Medulla oblongata (tissue), 1 donor: ENCODE measurements around the gene ATP6V0D1.
A peak's percentile ranks its signal among the peaks of the same experiment; 100 is the strongest.

Experiments
- DNase-seq: peaks from one replicate; pipeline ENCODE4 v3.0.0-alpha.2; 2015; ENCODE audit errors: extremely low spot score

Gene ATP6V0D1

DNA sequence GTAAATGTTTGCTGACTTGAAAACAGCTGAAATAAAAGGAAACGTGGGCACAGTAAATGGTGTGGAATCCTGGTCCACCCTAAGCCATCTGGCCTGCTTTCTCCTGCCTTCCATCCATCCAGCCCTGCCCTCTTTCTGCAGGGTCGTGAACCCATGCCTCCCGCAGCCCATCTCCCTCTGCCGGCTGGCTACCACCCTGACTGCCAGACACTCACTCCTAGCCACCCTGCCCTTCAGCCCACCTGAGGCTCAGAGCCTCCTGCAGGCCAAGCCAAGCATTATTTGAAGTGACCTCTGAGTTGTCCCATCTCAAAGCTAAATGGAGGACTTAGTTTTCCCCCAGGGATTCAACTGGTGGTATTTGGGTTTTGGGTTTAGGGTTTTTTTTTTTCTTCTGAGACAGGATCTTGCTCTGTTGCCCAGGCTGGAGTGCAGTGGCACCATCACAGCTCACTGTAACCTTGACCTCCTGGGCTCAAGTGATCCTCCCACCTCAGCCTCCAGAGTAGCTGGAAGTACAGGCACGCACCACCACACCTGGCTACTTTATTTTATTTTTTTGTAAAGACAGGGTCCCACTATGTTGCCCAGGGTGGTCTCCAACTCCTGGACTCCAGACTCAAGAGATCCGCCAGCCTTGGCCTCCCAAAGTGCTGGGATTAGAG lies 73.0 kb downstream of the ATP6V0D1 start:
- DNase-seq: no peak

DNA sequence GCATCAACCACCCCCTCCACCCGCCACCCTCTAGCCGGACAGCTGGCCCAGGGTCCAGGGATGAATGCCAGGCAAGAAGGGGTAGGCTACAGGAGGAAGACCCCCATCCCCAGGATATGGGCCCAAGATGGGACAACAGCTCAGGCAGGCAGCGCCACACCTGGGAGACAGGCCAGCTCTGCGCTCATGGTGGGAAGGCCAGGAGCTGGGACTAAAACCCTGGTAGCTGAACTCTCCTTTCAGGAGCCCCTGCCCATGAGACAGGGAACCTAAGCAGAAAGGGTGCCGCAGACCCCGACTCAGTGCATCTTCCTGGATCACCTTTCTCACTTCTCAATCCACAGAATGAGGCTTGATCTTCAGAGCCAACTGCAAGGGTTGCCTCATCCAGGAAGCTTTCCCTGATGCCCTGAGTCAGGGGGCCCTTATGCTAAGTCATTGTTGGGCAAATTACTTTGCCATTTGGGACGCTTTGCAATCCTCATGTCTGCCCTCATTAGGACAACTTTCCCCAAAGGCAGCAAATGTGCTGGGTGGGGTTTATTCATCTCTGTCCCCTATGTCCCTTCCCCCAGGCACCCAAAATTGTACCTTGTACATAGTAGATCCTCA lies 73.7 kb downstream of the ATP6V0D1 start:
- no peak for DNase-seq

DNA sequence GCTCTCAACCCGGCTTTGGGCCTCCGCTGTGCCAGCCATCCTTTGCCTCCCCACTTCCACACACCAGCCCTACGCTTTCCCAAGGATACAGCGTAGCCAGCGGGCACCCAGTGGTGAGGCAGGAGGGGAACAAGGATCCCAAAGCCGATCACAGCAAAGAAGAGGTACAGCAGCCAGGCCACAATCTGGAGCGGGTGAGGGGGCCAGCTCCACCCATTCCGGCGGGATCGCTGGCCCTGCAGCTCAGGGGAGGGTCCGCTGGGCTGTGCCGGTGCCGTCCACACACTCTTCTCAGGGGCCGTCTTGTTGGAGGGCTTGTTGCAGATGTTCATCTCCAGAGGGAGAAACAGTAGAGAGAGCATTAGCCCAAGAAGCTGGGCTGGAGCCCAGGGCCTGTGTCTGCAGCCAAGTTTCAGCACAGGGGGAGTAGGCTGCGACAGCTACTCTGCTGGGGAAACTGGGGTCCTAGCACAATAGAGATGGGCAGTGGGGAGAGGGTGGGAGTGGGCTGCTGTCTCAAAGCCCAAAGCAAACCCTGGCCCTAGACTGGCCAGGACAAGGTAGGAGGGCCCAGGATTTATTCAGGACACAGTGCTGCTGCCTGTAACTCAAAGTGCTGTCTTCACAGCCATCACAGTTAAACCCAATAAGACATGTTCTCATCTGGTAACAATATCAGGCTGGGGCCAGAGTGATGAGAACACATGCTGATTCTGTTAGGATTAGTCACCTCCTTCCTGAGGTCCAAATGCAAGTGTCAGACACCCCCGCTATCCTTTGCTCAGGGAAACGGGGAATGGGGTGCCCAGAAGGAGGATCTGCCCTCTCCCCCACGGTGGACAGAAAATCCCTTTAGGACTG lies 74.6 kb downstream of the ATP6V0D1 start:
- no peak for DNase-seq

DNA sequence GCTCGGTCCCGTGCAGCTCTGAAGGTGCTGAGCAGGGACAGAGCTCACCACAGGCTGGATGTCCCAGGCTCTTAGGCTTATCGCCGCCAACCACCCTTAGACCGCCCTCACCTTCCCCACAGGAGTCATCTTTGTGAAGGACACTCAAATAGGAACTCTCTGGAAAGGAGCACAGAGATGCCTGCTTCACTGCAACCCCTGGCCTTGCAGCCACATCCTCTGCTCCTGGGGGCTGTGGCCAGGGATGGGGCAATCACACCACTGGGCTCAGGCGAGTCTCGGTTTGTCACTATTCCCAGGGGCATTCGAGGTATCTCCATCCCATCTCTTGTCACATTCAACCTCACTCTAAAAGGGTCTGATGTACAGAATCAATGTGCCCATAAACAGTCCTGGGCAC lies 75.6 kb downstream of the ATP6V0D1 start:
- no peak for DNase-seq

DNA sequence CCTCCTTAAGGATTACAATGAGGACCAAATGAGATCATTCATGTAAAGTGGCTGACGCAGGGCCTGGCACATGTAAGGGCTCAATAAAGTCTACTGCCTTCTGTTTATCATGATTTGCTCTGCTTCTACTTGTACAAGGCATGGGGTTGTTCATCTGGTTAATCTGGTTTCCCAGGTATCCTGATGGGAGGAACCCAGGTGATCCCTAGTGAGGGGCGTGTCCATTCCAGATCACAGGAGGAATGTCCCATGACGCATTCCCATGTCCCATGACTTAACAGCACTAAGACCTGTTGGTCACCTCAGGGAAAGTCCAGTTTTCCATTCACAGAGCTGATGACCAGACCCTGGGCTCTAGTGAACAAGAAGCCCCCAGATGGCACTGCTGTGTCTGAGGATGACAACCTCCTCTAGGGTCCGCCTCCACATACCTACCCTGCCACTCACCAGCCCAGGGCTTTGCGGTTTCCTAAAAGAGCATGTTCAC lies 76.2 kb downstream of the ATP6V0D1 start:
- DNase-seq: no peak

DNA sequence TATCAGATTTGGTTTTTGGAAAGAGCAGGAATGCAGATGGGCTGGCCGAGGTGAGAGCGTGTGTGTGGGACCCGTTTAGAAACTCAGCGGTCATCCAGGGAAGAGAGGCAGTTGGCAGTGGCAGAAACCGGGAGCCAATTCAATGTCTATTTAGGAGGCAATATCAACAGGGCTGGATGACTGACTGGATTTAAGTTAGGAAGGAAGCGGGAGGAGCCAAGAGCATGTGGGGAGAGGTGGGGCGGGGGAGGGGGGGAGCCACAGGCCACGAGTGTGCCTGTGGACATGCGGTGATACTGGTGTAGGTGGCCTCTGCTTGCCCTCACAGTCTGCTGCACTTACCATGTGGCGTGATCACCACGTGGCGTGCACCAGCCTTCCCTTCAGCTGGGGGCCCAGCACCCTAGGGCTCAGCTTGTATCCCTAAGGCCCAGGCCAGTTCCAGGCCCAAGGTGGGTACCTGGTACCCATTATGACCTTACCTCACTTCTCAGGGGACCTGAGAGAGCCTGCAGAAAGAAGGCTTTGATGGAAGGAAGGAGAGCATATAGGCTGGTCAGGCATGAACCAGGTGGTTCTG lies 76.9 kb downstream of the ATP6V0D1 start:
- DNase-seq: no peak

DNA sequence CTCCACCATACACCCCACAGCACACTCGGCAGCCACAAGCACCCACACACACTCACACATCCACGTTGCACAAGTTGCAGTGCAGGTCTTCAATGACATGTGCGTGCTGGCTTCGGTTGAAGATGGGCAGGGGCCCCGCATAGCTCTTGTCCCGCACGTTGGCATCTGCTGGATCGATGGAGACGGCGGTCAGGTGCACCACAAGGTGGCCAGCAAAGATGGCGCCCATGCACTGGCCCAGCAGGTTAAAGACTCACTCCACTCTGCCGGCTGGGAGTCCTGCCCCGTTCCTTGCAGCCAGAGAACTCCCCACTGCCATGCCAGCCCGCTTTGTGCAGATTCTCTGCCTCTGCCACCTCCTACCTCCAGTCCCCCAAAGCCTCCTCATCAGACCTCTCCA lies 80.1 kb downstream of the ATP6V0D1 start:
- no peak for DNase-seq

DNA sequence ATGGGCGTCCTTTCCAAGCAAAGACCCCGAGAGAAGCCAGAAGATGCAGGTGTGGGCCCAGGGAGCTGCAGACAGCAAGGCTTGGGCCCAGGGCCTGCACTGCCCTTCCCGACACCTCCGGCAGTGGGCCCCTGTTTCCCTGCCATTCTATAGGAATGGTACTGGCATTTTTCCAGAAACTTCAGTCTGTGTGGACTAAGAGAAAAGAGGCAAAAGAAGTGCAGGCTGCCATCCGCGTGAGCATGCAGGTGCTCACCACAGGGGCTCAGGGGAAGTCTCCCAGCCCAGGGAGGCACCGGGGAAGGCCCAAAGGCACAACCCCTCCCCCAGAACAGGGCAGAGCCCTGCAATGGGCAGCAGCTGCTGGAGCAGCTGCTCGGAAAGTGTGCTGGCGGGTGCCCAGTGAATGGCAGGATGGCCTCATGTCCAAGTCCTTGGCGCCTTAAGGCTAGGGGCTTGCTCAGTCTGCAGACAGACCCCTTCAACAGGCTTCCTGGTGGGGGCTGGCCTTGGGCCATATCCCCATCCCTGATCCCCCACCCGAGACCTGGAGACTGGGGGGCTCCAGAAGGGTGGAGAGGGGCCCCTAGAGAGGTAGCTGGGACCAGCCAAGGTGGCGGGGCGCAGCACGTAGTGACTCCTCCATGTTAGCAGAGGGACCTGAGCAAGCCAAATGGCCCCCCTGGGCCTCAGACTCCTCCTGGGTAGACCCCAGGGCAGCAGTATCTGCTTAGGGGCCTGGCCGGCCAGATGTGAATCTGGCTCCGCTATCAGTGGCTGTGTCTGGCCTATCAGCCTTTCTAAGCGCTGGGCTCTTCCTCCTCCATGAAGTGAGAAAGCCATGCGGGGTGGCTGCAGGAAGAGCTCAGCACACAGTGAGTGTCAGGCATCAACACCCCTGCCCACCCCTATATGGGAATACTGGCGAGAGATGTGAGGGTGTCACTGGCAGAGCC lies 80.9 kb downstream of the ATP6V0D1 start:
- DNase-seq: no peak

DNA sequence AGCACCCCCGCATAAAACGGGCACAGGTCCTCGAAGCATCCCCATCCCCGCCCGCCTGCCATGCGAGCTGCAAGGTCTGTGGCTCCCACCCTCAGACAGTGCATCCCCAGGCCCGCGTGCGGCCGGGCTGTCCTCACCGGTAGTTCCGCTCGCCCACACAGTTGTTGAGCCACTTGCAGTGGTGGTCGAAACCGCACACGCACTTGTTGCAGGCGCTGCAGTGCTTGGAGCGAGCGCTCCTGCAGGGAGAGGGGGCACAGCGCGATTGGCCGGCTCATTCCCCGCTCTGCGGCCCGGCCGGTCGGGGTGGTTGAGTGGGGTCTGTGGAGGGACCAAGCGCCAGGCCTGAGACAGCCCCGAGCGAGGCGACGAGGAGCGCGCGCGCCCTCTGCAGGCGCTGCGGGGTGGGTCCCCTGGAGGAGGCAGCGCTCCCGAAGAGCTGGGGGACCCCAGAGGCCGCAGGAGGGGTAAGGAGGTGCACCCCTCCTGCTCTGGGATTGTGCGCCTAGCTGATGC lies 81.7 kb downstream of the ATP6V0D1 start:
- DNase-seq: peak; percentile 52

DNA sequence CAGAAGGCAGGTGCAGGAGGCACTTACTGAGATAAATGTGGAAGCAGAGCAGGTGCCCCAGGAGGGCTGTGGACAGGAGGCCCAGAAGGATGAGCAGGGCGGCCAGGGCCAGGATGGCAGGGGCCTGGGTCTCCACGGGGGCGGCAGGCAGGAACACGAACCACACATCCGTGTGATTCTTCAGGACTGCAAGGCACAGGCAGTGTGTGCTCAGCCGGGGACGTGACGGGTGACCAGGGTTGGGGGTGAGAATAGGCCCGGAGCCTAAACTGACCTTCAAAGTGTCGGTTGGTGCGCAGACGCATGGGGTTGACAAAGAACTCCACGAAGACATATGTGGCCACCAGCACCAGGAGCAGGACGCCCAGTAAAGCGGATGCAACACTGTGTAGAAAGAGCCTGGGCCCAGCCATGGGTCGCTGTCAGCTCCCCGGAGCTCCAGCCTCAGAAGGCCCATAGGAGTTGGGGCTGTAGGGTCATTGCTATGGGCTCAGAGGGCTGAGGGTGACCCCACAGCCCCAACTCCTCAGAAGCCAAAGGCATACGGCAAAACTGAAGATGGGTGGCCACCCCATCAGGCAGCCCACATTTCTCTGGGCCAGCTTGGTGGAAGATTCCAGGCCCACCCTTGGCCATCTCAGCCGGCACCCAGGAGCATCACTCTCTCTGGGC lies 82.3 kb downstream of the ATP6V0D1 start:
- no peak for DNase-seq

DNA sequence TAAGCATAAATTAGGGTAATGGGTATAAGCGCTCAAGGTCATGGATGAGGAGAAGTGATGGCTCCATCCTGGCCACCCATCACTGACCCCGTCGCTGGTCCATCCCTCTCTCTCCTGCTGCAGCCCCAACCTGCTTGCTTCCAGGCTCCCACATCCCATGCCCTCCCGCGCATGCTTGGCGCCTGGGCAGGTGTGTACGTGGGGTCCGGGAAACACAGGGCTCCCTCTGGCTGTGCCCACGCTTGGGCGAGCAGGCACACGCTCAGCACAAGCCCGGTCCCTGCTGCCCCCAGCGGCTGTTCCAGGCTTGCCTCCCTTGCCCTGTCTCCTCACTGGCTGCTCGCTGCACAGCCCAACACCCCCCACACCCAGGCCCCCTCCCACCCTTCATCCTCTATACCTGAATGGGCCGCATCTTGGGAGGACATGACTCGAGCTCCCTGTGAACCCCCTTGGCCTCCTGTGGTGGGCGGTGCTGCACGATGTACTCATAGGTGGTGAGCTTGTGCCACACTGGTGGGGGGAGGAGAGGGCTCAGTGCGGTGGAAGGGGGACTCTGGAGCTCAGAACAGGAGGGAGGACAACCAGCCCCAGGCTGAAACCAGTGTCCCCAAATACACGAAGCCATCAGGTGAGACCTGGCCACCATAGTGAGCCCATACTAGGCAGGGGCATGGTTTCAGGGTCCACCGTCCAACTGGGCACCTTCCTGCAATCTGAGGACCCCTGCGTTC lies 83.0 kb downstream of the ATP6V0D1 start:
- DNase-seq: no peak

DNA sequence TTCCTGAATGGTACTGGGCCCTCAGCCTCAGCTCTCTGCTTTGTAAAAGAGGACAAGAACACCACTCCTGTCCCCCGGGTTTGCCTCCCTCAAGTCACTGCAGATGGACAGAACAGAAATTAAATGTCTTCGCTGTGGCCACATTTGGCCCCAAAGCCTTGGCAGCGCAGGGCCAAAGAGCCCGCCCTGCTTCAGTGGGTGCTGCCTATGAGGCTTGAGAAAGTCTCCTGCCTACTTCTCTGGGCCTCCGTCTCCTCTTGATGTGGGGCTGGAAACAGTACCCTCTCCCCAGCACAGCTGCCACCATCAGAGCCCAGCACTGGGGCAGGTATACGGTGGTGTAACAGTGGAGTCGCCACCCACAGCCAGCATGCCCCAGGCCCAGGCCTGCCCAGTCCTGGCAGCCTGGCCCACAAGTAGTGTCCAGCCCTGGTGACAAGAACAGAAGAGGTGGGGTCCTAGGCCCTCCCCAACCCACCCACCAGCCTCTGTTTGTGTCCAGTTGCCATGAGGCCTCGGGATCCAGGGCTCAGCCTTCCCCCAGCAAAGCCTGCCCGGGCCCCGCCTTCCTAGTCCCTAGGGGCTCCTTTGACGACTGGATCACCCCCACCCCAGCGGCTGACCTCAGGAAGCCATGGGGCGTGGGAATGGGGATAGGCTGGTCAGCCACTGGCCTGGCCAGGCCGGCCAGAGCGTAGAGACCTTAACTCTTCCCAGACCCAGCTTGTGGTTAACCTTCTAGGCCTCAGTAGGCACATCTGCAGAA lies 83.7 kb downstream of the ATP6V0D1 start:
- DNase-seq: no peak

DNA sequence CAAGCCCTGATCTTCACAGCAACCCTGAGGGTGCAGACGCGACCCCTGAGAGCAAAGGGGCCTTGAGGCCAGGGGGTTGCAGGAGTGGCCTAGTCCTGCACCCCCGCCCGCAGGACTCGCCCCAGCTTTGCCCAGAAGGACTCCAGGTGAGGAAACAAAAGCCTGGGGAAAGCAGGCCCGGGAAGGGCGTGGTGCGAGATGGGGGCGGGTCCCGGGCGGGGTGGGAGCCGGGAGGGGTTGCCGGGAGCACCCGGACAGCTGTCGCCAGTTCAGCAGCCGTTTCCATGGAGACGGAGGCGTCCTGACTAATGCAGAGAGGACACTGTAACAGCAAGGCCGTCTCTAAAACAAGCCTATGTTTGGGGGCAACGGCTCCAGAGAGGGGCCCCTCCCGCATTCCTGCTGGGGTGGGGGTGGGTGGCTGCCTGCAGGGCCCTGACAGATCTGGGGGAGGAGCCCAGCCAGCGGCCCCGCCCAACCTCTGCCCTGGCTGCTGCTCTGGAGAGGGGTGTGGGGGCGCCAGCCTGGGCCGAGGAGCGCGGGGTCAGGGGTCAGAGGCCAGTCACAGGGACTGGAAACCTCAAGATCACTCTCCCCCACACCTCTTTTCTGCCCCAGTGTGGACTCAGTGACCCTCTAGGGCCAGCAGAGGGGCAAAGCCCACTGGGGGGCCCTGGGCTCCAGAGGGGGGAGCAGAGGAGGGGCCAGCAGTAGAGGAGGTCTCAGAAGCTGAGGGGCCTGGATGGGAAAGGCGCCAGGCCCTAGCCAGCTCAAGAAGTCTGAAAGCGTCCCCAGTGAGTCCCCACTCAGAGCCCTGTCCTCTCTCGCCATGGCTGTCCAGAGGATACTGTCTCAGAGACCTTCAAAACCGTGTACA lies 84.6 kb downstream of the ATP6V0D1 start:
- no peak for DNase-seq

DNA sequence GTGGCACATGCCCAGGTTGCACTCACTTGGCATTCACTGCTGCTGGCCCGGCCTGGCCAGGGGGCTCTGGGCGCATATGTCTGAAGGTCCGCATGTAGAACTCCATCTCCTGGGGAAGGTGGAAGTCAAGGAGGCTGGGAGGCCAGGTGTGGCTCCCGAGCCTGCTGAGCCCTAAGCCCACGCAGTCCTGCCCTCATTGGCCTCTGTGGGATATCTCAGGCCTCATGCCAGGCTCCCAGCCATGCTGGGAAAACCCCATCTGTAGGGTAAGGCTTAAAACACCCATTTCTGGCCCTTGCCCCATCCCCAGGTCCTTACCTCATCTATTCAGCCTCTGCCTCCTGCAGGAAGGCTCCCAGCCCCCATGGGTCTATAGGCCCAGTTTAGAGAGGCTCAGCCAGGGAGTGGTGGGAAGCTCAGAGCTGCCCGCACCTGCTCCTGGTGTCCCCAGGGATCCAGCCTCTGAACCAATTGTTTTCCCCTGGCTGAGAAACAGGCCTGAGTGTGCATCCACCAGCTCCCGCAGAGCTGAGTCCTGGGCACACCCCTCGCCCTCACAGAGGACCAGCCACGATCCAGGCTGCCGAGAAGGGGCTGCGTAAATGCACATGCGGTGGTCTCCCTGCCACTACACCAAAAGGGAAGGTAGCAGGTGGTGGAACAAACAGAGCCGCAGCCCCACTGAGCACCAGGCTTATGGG lies 85.3 kb downstream of the ATP6V0D1 start:
- DNase-seq: no peak

DNA sequence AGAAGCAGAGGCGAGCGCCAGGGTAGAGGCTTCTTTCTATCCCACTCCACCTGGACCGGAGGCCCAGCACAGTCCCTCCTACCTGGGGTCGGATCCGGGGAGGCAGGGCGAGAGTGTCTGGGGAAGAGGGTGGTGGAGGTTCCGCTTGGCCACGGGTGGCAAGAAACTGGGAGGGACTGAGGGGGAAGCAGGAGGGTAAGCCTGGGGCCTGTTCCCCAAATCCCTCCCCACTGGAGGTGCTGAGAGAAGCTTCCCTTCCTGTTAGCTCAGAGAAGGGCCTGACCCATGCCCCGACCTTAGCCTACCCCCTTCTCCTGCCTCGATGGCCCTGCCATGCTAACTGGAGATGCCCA lies 85.9 kb downstream of the ATP6V0D1 start:
- DNase-seq: no peak

DNA sequence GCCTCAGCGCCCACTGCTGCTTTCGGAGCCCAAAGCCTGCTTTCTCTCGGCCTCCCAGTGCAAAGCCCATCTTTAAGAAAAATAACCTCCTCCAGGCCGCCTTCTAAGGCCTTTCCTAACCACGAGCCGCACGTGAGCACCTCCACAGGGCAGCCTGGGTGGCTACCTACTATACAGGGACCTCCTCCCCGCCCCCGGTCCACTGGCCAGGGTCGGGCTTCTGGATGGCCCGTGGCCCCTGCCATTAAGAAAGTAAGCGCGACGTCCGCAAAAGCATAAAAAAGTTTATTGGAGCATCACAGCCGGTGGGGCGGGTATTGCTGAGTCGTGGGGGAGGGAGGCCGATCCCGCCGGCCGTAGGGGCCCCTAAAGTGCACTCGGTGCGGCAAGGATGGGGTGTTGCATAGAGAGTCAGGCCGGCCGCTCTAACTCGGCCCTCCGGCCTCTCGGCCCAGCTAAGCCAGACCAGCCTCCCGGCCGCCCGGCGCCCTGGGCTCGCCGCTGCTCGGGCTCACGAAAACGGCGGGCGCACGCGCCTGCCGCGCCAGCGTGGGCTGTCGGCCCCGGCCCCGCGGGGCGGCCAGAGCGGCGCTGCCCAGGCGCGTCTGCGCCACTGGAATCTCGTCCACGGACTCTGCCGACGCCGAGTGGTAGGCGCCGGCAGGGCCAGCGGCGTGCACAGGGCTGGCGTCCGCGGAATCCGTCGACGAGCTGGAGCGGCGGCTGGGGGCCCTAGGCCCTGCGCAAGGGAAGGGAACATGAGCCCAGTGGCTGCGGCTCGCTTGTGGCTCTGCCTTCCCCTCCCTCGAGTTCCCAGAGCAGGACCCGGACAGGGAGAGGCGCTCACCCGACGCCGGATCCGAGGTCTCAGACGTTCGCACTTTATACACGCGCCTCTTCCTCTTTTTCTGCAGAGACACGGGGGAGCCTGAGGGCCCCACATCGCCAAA lies 86.5 kb downstream of the ATP6V0D1 start:
- peak; percentile 49 for DNase-seq
